Fibroblast of skin of scalp (primary cell): ENCODE measurements around the gene UGT1A9.
"Not testable (repeated sequence)": the region's sequence is repeated elsewhere in the genome, so short reads cannot be mapped to it uniquely, and the experiment has no call there.

Experiments
- DNase-seq: peaks from one replicate; pipeline ENCODE4 v3.0.0-alpha.2; 2013

The UGT1A9 gene

GRCh38 chr2:233711312-233712008, 39.8 kb downstream of the UGT1A9 start:
- DNase-seq: peak; percentile 72

GRCh38 chr2:233712611-233713261, 41.0 kb downstream of the UGT1A9 start, which contains the start of gene UGT1A5:
Gene UGT1A5, plus strand, starts transcription at chr2:233712907. Its CDS starts 85 bp downstream, at chr2:233712992.
- DNase-seq: no peak

- DNase-seq: no peak
Observed at GRCh38 chr2:233713262-233713615, 41.5 kb downstream of the UGT1A9 start.

GRCh38 chr2:233714121-233714520, 42.4 kb downstream of the UGT1A9 start:
- no peak for DNase-seq

- DNase-seq: no peak
Observed at GRCh38 chr2:233718552-233718951, 46.9 kb downstream of the UGT1A9 start, which contains the start of gene UGT1A4. Gene UGT1A4, plus strand, starts transcription at chr2:233718736. Its CDS starts 85 bp downstream, at chr2:233718821.

GRCh38 chr2:233728723-233729301, 57.1 kb downstream of the UGT1A9 start, which contains the start of gene UGT1A3:
Gene UGT1A3, plus strand, starts transcription at chr2:233729042. Its CDS starts 85 bp downstream, at chr2:233729127.
- no peak for DNase-seq

- not testable (repeated sequence) for DNase-seq
Observed at GRCh38 chr2:233736868-233737653, 65.4 kb downstream of the UGT1A9 start.

- no peak for DNase-seq
Observed at GRCh38 chr2:233740870-233741269, 69.2 kb downstream of the UGT1A9 start.

GRCh38 chr2:233743464-233744259, 72.0 kb downstream of the UGT1A9 start:
- no peak for DNase-seq

- DNase-seq: no peak
Observed at GRCh38 chr2:233745073-233745755, 73.5 kb downstream of the UGT1A9 start.

- not testable (repeated sequence) for DNase-seq
Observed at GRCh38 chr2:233745838-233746237, 74.1 kb downstream of the UGT1A9 start.

GRCh38 chr2:233746475-233747282, 75.0 kb downstream of the UGT1A9 start:
- no peak for DNase-seq

- DNase-seq: no peak
Observed at GRCh38 chr2:233747283-233747544, 75.5 kb downstream of the UGT1A9 start.

GRCh38 chr2:233750689-233751088, 79.0 kb downstream of the UGT1A9 start:
- DNase-seq: not testable (repeated sequence)

- DNase-seq: not testable (repeated sequence)
Observed at GRCh38 chr2:233751212-233752009, 79.7 kb downstream of the UGT1A9 start.

GRCh38 chr2:233754872-233755611, 83.3 kb downstream of the UGT1A9 start:
- DNase-seq: no peak

GRCh38 chr2:233756429-233757081, 84.9 kb downstream of the UGT1A9 start:
- no peak for DNase-seq

- DNase-seq: no peak
Observed at GRCh38 chr2:233758141-233758540, 86.4 kb downstream of the UGT1A9 start.
